Esophagus muscularis mucosa (tissue), 4 donors: ENCODE results near the gene PLXNA4. TPM values are rescaled to one million over a fixed set of nuclear protein-coding genes. Genes with fewer than 3 reads are reported as not detected.

ENCODE experiments used
- DNase-seq: peaks from one replicate; pipeline ENCODE4 v3.0.0-alpha.2; 2017; ENCODE audit errors: extremely low spot score
- H3K27ac ChIP-seq, 4 donors: fragments of 200-600 bp; sonication (generic); replicated peaks in 1 of 4; 1 replicate in 3 of 4; 2 replicates in 1 of 4; pipeline ENCODE4 v1.5.1; 2016 to 2019; ENCODE audit warnings: mild to moderate bottlenecking in 1 of 4
- H3K27me3 ChIP-seq, 4 donors: fragments of 200-600 bp; sonication (generic); one replicate each; pipeline versions ENCODE4 v1.5.1 to v1.6.0; 2016 to 2019
- H3K36me3 ChIP-seq, 4 donors: fragments of 200-600 bp; sonication (generic); one replicate each; pipeline ENCODE4 v1.5.1; 2016 to 2019
- H3K4me1 ChIP-seq, 4 donors: fragments of 200-600 bp; sonication (generic); one replicate each; pipeline ENCODE4 v1.5.1; 2016 to 2019
- H3K4me3 ChIP-seq, 4 donors: fragments of 200-600 bp; sonication (generic); 1 replicate in 2 of 4; 2 replicates in 2 of 4; pipeline ENCODE4 v1.5.1; 2016 to 2019; ENCODE audit warnings: mild to moderate bottlenecking in 4 of 4, moderate library complexity in 1 of 4
- H3K9me3 ChIP-seq, 4 donors: fragments of 200-600 bp; sonication (generic); 1 replicate in 3 of 4; 2 replicates in 1 of 4; pipeline ENCODE4 v1.5.1; 2016 to 2019
- EP300 ChIP-seq: sonication (generic); formaldehyde crosslinking; IDR thresholded peaks from one replicate; pipeline ENCODE4 v1.6.1; 2017; ENCODE audit warnings: antibody characterized with exemption
- POLR2A ChIP-seq: fragments of 450-650 bp; IDR thresholded peaks from one replicate; pipeline ENCODE4 v1.6.1; 2017; ENCODE audit warnings: antibody characterized with exemption, moderate library complexity, mild to moderate bottlenecking, low read depth
- POLR2AphosphoS5 ChIP-seq, 2 donors: sonication (generic); formaldehyde crosslinking; IDR thresholded peaks; one replicate each; pipeline ENCODE4 v1.6.1; 2017; ENCODE audit warnings: antibody characterized with exemption in 2 of 2
- WGBS: methylation state at CpG from one replicate; pipeline ENCODE4 v1.1.5; 2018; 5-methylcytosine and 5-hydroxymethylcytosine counted together
- intact Hi-C: fragments of 100-400 bp; cut with DNase I; formaldehyde crosslinking; loops from one replicate; pipeline ENCODE4 v1.15.1; 2023
- total RNA-seq, 4 donors: library from RNA; depleted of rRNA; stranded (reverse); fragments of >200 nt; gene quantifications; one replicate each; pipeline versions ENCODE4 v1.1.0 to v1.2.1, GENCODE V29; 2016
- TF ChIP-seq, protein P1 (sequence below), 3 experiments: fragments of 200-600 bp in 2 of 3; fragments of 450-650 bp in 1 of 3; sonication (generic) in 2 of 3; IDR thresholded peaks; one replicate each; pipeline ENCODE4 v1.5.1; 2017 to 2019; ENCODE audit warnings: antibody characterized with exemption in 3 of 3, mild to moderate bottlenecking in 2 of 3, moderate library complexity in 1 of 3

Gene PLXNA4
- total RNA-seq, 4 donors from 2014 or later, result 5.0 to 9.5 (median 6.6) TPM

DNA sequence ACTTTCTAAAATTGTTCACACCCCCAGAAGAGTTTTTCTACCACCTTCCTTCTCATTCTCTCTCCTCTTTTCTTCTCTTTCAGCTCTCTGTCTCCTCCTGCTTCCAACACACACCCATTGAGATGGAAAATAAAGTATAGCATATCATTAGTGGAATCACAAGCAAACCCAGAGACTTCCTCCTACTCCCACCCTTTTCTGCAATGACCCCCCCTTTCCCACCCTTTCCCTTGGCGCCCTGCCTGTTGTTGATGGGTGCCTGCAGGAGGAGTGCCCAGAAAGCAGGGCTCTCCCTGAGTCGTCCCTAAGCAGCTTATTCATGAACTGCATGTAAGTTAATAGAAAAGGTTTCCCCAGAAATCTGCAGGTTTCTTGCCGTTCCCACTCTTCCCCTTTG, 300.0 kb downstream of the PLXNA4 start:
- intact Hi-C loops, result no loop called here
- no peak overlapping the region for H3K4me3 ChIP-seq
- H3K4me1 ChIP-seq, result peaks cover 0 to 18% (median 16%) of the 10 kb centered on the region in 4 donors

DNA sequence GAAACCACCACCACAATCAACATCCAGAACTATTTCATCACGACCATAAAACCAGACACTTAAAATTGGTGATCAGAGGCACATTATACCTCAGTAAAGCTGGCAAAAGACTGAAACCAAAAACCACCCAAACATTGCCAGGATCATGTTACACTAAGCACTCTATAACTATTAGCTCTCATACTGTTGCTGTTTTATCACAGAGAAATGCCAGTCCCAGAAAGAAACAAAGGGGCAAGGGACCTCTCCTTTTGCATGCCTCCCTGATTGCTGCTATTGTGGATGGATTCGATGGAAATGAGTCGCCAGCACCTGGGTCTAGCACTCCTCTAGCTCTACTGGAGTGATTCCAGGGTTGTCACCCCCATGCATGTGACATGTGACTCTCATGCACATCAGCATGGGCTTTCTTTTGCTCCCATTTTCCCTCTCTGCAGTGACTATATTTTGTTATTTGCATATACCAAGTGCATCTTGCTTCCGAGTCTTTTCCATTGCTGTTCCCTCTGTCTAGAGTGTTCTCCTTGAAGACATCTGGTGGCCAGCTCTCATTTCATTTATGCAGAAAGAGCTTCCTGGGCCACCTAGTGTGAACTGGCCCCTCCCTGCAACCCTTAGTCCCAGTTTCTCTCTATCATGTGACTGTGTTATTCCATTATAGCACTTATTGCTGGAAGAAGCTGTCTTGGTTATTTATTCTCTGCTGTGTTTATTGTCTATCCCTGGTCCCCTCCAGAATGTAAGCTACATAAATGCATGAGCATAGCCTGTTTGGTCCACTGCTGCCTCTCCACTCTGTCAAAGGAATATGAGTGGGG, 300.6 kb downstream of the PLXNA4 start:
- WGBS, result 83% methylated on average over 4 of the region's 4 CpGs
- DNase-seq, result no peak
- Histone ChIP-seq H3K9me3 (no peaks in the 10 kb centered on the region), H3K4me3 (no peak overlapping the region), H3K27ac (no peak overlapping the region), H3K4me1 (peaks cover 0 to 18% (median 16%) of the 10 kb centered on the region in 4 donors), H3K36me3 (no peaks in the 10 kb centered on the region), H3K27me3 (no peaks in the 10 kb centered on the region)
- intact Hi-C loops, result no loop called here
- TF ChIP-seq POLR2AphosphoS5 (IDR thresholded peaks at IDR 0.05) (no peak), EP300 (no peak), POLR2A (no peak)
- TF ChIP-seq, protein P1, sequence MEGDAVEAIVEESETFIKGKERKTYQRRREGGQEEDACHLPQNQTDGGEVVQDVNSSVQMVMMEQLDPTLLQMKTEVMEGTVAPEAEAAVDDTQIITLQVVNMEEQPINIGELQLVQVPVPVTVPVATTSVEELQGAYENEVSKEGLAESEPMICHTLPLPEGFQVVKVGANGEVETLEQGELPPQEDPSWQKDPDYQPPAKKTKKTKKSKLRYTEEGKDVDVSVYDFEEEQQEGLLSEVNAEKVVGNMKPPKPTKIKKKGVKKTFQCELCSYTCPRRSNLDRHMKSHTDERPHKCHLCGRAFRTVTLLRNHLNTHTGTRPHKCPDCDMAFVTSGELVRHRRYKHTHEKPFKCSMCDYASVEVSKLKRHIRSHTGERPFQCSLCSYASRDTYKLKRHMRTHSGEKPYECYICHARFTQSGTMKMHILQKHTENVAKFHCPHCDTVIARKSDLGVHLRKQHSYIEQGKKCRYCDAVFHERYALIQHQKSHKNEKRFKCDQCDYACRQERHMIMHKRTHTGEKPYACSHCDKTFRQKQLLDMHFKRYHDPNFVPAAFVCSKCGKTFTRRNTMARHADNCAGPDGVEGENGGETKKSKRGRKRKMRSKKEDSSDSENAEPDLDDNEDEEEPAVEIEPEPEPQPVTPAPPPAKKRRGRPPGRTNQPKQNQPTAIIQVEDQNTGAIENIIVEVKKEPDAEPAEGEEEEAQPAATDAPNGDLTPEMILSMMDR (IDR thresholded peaks at IDR 0.05), result no peak

More for the DNA sequence above, 300.0 kb downstream of the PLXNA4 start:
- Histone ChIP-seq H3K27ac (no peak overlapping the region), H3K9me3 (no peaks in the 10 kb centered on the region), H3K36me3 (no peaks in the 10 kb centered on the region), H3K27me3 (no peaks in the 10 kb centered on the region)
- no peak for DNase-seq
- TF ChIP-seq, protein P1 (IDR thresholded peaks at IDR 0.05), result no peak
- TF ChIP-seq EP300 (no peak), POLR2AphosphoS5 (IDR thresholded peaks at IDR 0.05) (no peak), POLR2A (no peak)
- WGBS, result 18% methylated on average over 3 of the region's 3 CpGs

DNA sequence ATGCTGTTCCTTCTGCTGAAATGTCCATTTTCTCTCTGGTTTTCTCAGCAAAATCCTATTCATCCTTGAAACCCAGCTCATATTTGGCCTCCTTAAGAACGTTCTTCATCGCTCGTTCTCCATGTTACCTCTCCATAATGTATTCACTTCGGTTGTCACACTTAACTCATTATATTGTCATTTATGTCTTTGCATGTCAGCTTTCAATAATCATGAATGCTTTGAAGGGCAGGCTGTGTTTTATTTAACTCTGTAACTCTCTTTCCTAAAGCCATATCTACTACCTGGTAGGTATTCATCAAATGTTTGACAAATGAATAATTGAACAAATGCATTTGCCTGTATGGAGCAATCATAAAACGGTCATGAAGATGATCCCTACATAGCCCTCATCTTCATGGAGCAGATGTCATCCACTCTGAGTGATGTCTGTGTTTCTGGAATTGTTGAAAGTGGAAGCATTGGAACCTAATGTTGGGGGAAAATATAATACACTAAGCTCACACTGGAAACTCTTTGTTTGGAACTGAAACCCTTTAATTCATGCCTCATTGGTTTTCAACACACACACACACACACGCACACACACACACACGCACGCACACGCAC, 303.4 kb downstream of the PLXNA4 start:
- DNase-seq, result no peak
- Histone ChIP-seq H3K36me3 (no peaks in the 10 kb centered on the region), H3K27ac (no peak overlapping the region), H3K27me3 (no peaks in the 10 kb centered on the region), H3K4me3 (no peak overlapping the region), H3K4me1 (peaks cover 0 to 18% (median 16%) of the 10 kb centered on the region in 4 donors), H3K9me3 (no peaks in the 10 kb centered on the region)
- WGBS, result 90% methylated on average over 9 of the region's 9 CpGs
- intact Hi-C loops, result no loop called here
- no peak for TF ChIP-seq POLR2AphosphoS5 (IDR thresholded peaks at IDR 0.05)
- no peak for TF ChIP-seq EP300
- TF ChIP-seq, protein P1 (IDR thresholded peaks at IDR 0.05), result no peak

DNA sequence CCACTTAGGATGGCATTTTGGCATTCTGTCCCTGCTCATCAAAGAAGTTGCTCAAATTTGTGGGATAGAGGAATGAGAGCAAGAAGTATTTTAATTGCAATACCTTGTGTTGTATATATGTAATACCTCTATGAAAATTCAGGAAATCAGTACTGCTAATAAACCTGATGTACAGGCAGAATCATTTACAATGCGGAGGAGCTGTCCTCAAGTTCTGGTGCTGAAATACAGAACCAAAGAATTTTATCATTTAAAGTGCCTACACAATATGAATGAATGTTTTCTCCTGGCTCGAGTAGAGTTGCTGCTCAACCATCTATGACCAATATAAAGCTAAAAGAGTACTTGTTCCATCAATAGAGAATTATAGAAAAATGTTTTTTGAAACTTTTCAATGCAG, 305.8 kb downstream of the PLXNA4 start:
- Histone ChIP-seq H3K27ac (no peak overlapping the region), H3K36me3 (no peaks in the 10 kb centered on the region), H3K27me3 (no peaks in the 10 kb centered on the region), H3K4me1 (no peaks in the 10 kb centered on the region), H3K4me3 (no peak overlapping the region), H3K9me3 (no peaks in the 10 kb centered on the region)
- WGBS, result 49% methylated on average over 2 of the region's 2 CpGs
- TF ChIP-seq EP300 (no peak), POLR2AphosphoS5 (IDR thresholded peaks at IDR 0.05) (no peak), POLR2A (no peak)
- TF ChIP-seq, protein P1 (IDR thresholded peaks at IDR 0.05), result no peak
- DNase-seq, result no peak
- intact Hi-C loops, result no loop called here
